Activated CD4-positive, alpha-beta memory T cell treated with anti-CD3 and anti-CD28 coated beads, Interleukin-2, amount 10 ng/mL, durations not matched to agents 7 days and 5 days (primary cell): ENCODE measurements around the gene FBXL13. TPM values are rescaled to one million over a fixed set of nuclear protein-coding genes. Genes with fewer than 3 reads are reported as not detected.
"Not testable (repeated sequence)": the region's sequence is repeated elsewhere in the genome, so short reads cannot be mapped to it uniquely, and the experiment has no call there.

Source experiments
- CTCF ChIA-PET: fragments of 350-600 bp; sonication (Branson Sonifier 250); formaldehyde crosslinking; loops from one replicate; lab custom pipeline; 2021; ENCODE audit warnings: antibody characterized with exemption, inconsistent platforms; lab: Charles Lee
- POLR2A ChIA-PET: fragments of 350-600 bp; sonication (Branson Sonifier 250); formaldehyde crosslinking; loops from one replicate; lab custom pipeline; 2021; ENCODE audit warnings: antibody characterized with exemption; lab: Charles Lee
- DNase-seq: peaks from one replicate; pipeline ENCODE4 v3.0.0-alpha.2; 2020
- H3K27ac Mint-ChIP-seq: one replicate; pipeline ENCODE4 v1.8.0; 2021; ENCODE audit warnings: mild to moderate bottlenecking, mixed read lengths
- H3K27me3 Mint-ChIP-seq: one replicate; pipeline ENCODE4 v1.8.0; 2021; ENCODE audit warnings: mixed read lengths
- H3K36me3 Mint-ChIP-seq: one replicate; pipeline ENCODE4 v1.8.0; 2021; ENCODE audit warnings: low read depth, mixed read lengths
- H3K4me1 Mint-ChIP-seq: one replicate; pipeline ENCODE4 v1.8.0; 2021; ENCODE audit warnings: mixed read lengths
- H3K4me3 Mint-ChIP-seq: one replicate; pipeline ENCODE4 v1.8.0; 2021; ENCODE audit warnings: mild to moderate bottlenecking, mixed read lengths
- H3K9me3 Mint-ChIP-seq: one replicate; pipeline ENCODE4 v1.8.0; 2021; ENCODE audit warnings: mixed read lengths
- total RNA-seq, 2 experiments: library from RNA; stranded (reverse); gene quantifications; one replicate each; pipeline ENCODE4 v1.2.3, GENCODE V29; 2021

Gene FBXL13
- under 1 TPM in 1 of 2 experiments, not detected in 1; 0.58 TPM for total RNA-seq

GRCh38 chr7:103074519-103075336, at the start of gene FBXL13, which contains the start of gene ARMC10:
Gene FBXL13 (minus strand): TSS chr7:103074796.
Gene ARMC10 (plus strand): TSS chr7:103075140. CDS start chr7:103075273, 133 bp downstream.
- Mint-ChIP-seq H3K4me3 (peak within 1 kb of the TSS; percentile 92), H3K27me3 (no peaks in the 10 kb centered on the region), H3K27ac (peak within 1 kb of the TSS; percentile 86), H3K9me3 (no peaks in the 10 kb centered on the region), H3K36me3 (peaks cover 9% of the 10 kb centered on the region), H3K4me1 (peaks cover 31% of the 10 kb centered on the region)
- DNase-seq, result peak; percentile 89
- ChIA-PET POLR2A (interaction anchor here (0.8 to 1.8 kb wide), 13 partner anchors 9 to 326 kb away, joined by 3 to 13 read pairs (median 4); partner anchors contain the start of genes FAM185A and NAPEPLD), CTCF (interaction anchor here (0.9 to 4.2 kb wide), 13 partner anchors 9 to 326 kb away, joined by 3 to 38 read pairs (median 4); partner anchors contain the start of genes FAM185A, NAPEPLD and PSMC2)

- no peaks in the 10 kb centered on the region for H3K27me3 Mint-ChIP-seq
- POLR2A ChIA-PET, result no interaction called here
- peaks cover 45% of the 10 kb centered on the region for H3K36me3 Mint-ChIP-seq
- no peaks in the 10 kb centered on the region for H3K4me1 Mint-ChIP-seq
- no peak overlapping the region for H3K27ac Mint-ChIP-seq
- no peaks in the 10 kb centered on the region for H3K9me3 Mint-ChIP-seq
- no peak overlapping the region for H3K4me3 Mint-ChIP-seq
- CTCF ChIA-PET, result no interaction called here
- DNase-seq, result no peak
Observed at GRCh38 chr7:103123529-103123928, 48.9 kb upstream of the FBXL13 start.

- Mint-ChIP-seq H3K36me3 (peaks cover 38% of the 10 kb centered on the region), H3K4me3 (no peak overlapping the region), H3K9me3 (no peaks in the 10 kb centered on the region), H3K27me3 (no peaks in the 10 kb centered on the region), H3K4me1 (no peaks in the 10 kb centered on the region), H3K27ac (no peak overlapping the region)
- POLR2A ChIA-PET, result no interaction called here
- DNase-seq, result no peak
- CTCF ChIA-PET, result no interaction called here
Observed at GRCh38 chr7:103121641-103122040, 47.0 kb upstream of the FBXL13 start.

- no peaks in the 10 kb centered on the region for H3K4me1 Mint-ChIP-seq
- CTCF ChIA-PET, result interaction anchor here (0.6 kb wide), 1 partner anchor 10 kb away, joined by 3 read pairs; no protein-coding TSS in a partner anchor
- no peak for DNase-seq
- H3K27ac Mint-ChIP-seq, result no peak overlapping the region
- no peaks in the 10 kb centered on the region for H3K27me3 Mint-ChIP-seq
- no peaks in the 10 kb centered on the region for H3K9me3 Mint-ChIP-seq
- POLR2A ChIA-PET, result no interaction called here
- peaks cover 32% of the 10 kb centered on the region for H3K36me3 Mint-ChIP-seq
- H3K4me3 Mint-ChIP-seq, result no peak overlapping the region
Observed at GRCh38 chr7:103120362-103120761, 45.8 kb upstream of the FBXL13 start.

GRCh38 chr7:103119791-103120291, 45.2 kb upstream of the FBXL13 start:
- ChIA-PET POLR2A (no interaction called here), CTCF (interaction anchor here (0.6 kb wide), 1 partner anchor 10 kb away, joined by 3 read pairs; no protein-coding TSS in a partner anchor)
- H3K4me3 Mint-ChIP-seq, result no peak overlapping the region
- DNase-seq, result no peak
- H3K36me3 Mint-ChIP-seq, result peaks cover 34% of the 10 kb centered on the region
- no peaks in the 10 kb centered on the region for H3K4me1 Mint-ChIP-seq
- no peaks in the 10 kb centered on the region for H3K9me3 Mint-ChIP-seq
- no peak overlapping the region for H3K27ac Mint-ChIP-seq
- H3K27me3 Mint-ChIP-seq, result no peaks in the 10 kb centered on the region

GRCh38 chr7:103117465-103117864, 42.9 kb upstream of the FBXL13 start:
- Mint-ChIP-seq H3K36me3 (peaks cover 41% of the 10 kb centered on the region), H3K9me3 (no peaks in the 10 kb centered on the region), H3K4me3 (no peak overlapping the region), H3K4me1 (peaks cover 7% of the 10 kb centered on the region), H3K27me3 (no peaks in the 10 kb centered on the region), H3K27ac (no peak overlapping the region)
- POLR2A ChIA-PET, result no interaction called here
- DNase-seq, result no peak
- CTCF ChIA-PET, result no interaction called here

GRCh38 chr7:103116991-103117390, 42.4 kb upstream of the FBXL13 start:
- ChIA-PET CTCF (no interaction called here), POLR2A (no interaction called here)
- no peaks in the 10 kb centered on the region for H3K9me3 Mint-ChIP-seq
- DNase-seq, result no peak
- no peak overlapping the region for H3K4me3 Mint-ChIP-seq
- no peak overlapping the region for H3K27ac Mint-ChIP-seq
- no peaks in the 10 kb centered on the region for H3K27me3 Mint-ChIP-seq
- peaks cover 7% of the 10 kb centered on the region for H3K4me1 Mint-ChIP-seq
- peaks cover 41% of the 10 kb centered on the region for H3K36me3 Mint-ChIP-seq

- CTCF ChIA-PET, result no interaction called here
- no peak for DNase-seq
- Mint-ChIP-seq H3K4me1 (peaks cover 7% of the 10 kb centered on the region), H3K36me3 (peaks cover 42% of the 10 kb centered on the region), H3K4me3 (no peak overlapping the region), H3K9me3 (no peaks in the 10 kb centered on the region), H3K27me3 (no peaks in the 10 kb centered on the region), H3K27ac (no peak overlapping the region)
- POLR2A ChIA-PET, result no interaction called here
Observed at GRCh38 chr7:103116511-103116910, 41.9 kb upstream of the FBXL13 start.

- no peak for DNase-seq
- ChIA-PET CTCF (no interaction called here), POLR2A (no interaction called here)
- H3K4me3 Mint-ChIP-seq, result no peak overlapping the region
- peaks cover 44% of the 10 kb centered on the region for H3K36me3 Mint-ChIP-seq
- no peak overlapping the region for H3K27ac Mint-ChIP-seq
- H3K4me1 Mint-ChIP-seq, result peaks cover 7% of the 10 kb centered on the region
- H3K27me3 Mint-ChIP-seq, result no peaks in the 10 kb centered on the region
- H3K9me3 Mint-ChIP-seq, result peaks cover 4% of the 10 kb centered on the region
Observed at GRCh38 chr7:103115771-103116170, 41.2 kb upstream of the FBXL13 start.

GRCh38 chr7:103114576-103115008, 40.0 kb upstream of the FBXL13 start:
- CTCF ChIA-PET, result no interaction called here
- no peak overlapping the region for H3K27ac Mint-ChIP-seq
- POLR2A ChIA-PET, result interaction anchor here (0.6 kb wide), 1 partner anchor 1025 kb away, joined by 4 read pairs; no protein-coding TSS in a partner anchor
- no peak overlapping the region for H3K4me3 Mint-ChIP-seq
- peaks cover 9% of the 10 kb centered on the region for H3K4me1 Mint-ChIP-seq
- H3K9me3 Mint-ChIP-seq, result peaks cover 10% of the 10 kb centered on the region
- H3K36me3 Mint-ChIP-seq, result peaks cover 47% of the 10 kb centered on the region
- DNase-seq, result no peak
- no peaks in the 10 kb centered on the region for H3K27me3 Mint-ChIP-seq

GRCh38 chr7:103113164-103113563, 38.6 kb upstream of the FBXL13 start:
- ChIA-PET CTCF (no interaction called here), POLR2A (no interaction called here)
- peaks cover 51% of the 10 kb centered on the region for H3K36me3 Mint-ChIP-seq
- no peak for DNase-seq
- H3K27me3 Mint-ChIP-seq, result no peaks in the 10 kb centered on the region
- peaks cover 12% of the 10 kb centered on the region for H3K9me3 Mint-ChIP-seq
- H3K4me1 Mint-ChIP-seq, result peaks cover 17% of the 10 kb centered on the region
- H3K27ac Mint-ChIP-seq, result no peak overlapping the region
- no peak overlapping the region for H3K4me3 Mint-ChIP-seq

- H3K27me3 Mint-ChIP-seq, POLR2A ChIA-PET, H3K4me3 Mint-ChIP-seq, H3K27ac Mint-ChIP-seq, DNase-seq, CTCF ChIA-PET: not testable (repeated sequence)
- Mint-ChIP-seq H3K36me3 (peaks cover 47% of the 10 kb centered on the region), H3K4me1 (peaks cover 12% of the 10 kb centered on the region), H3K9me3 (peaks cover 12% of the 10 kb centered on the region)
Observed at GRCh38 chr7:103106703-103107070, 32.1 kb upstream of the FBXL13 start.

GRCh38 chr7:103106005-103106702, 31.6 kb upstream of the FBXL13 start:
- Mint-ChIP-seq H3K27ac (peak overlapping the region; percentile 37), H3K4me1 (peaks cover 12% of the 10 kb centered on the region), H3K27me3 (no peaks in the 10 kb centered on the region), H3K36me3 (peaks cover 42% of the 10 kb centered on the region), H3K4me3 (no peak overlapping the region), H3K9me3 (peaks cover 12% of the 10 kb centered on the region)
- ChIA-PET CTCF (no interaction called here), POLR2A (no interaction called here)
- DNase-seq, result no peak
